KOPT-K1 (cell line): ENCODE data around the gene PIAS1.
"Not testable (repeated sequence)": the region's sequence is repeated elsewhere in the genome, so short reads cannot be mapped to it uniquely, and the experiment has no call there.

ENCODE experiments used
- H3K27ac ChIP-seq: fragments of 200-600 bp; sonication (generic); 2 replicates; pipeline ENCODE4 v1.5.1; 2016; ENCODE audit warnings: antibody characterized with exemption, mild to moderate bottlenecking, low read depth, low read length; ENCODE audit not compliant: poor library complexity, severe bottlenecking
- H3K36me3 ChIP-seq: fragments of 200-600 bp; sonication (generic); 2 replicates; pipeline ENCODE4 v1.5.1; 2017; ENCODE audit warnings: antibody characterized with exemption, mild to moderate bottlenecking, low read length, moderate library complexity; ENCODE audit not compliant: insufficient read depth
- H3K9me3 ChIP-seq: fragments of 200-600 bp; sonication (generic); 2 replicates; pipeline ENCODE4 v1.5.1; 2017; ENCODE audit warnings: antibody characterized with exemption, low read length, mild to moderate bottlenecking; ENCODE audit not compliant: insufficient read depth, poor library complexity, severe bottlenecking

Gene PIAS1

DNA sequence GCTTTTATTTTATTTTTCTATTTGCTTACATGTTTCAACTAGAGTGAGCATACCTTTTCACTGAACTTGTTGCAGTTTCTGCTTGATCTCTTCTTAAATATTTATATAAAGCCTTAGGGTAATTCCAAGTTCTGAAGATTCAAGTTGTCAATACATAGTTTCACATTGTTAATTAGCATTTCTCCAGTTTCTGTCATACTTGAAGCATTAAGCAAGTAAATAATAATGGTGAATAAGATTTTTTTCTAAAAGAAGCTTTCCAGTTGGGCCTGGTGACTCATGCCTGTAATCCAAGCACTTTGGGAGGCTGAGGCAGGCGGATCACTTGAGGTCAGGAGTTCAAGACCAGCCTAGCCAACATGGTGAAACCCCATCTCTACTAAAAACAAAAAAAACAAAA is 97.2 kb downstream of the PIAS1 start:
- Histone ChIP-seq H3K36me3 (peaks cover 65% of the 10 kb centered on the region), H3K9me3 (no peaks in the 10 kb centered on the region), H3K27ac (no peak overlapping the region)

GRCh38 chr15:68152342-68152741 is 98.2 kb downstream of the PIAS1 start:
- H3K36me3 ChIP-seq: peaks cover 65% of the 10 kb centered on the region
- no peaks in the 10 kb centered on the region for H3K9me3 ChIP-seq
- H3K27ac ChIP-seq: no peak overlapping the region

GRCh38 chr15:68154923-68155559 is 100.9 kb downstream of the PIAS1 start:
- H3K27ac ChIP-seq: no peak overlapping the region
- H3K9me3 ChIP-seq: no peaks in the 10 kb centered on the region
- H3K36me3 ChIP-seq: peaks cover 78% of the 10 kb centered on the region

DNA sequence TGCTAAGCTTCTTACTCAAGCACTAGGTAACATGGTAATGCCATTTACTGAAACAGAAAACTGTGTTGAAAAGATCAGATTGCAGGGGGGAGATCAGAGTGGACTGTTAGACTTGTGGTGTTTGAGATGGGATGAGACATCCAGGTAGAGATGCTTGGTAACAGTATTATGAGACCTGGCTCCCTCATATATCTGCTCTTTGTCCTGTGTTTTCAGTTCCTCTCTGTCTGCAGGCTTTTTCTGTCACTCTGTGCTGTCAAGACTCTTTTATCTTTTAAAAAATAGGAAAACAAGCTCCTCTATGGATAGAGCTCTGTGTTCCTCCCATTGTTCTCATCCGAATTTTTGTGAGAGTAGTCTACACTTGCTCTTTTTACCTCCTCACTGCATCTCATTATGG is 103.0 kb downstream of the PIAS1 start:
- H3K36me3 ChIP-seq: peaks cover 96% of the 10 kb centered on the region
- H3K9me3 ChIP-seq: peaks cover 7% of the 10 kb centered on the region
- H3K27ac ChIP-seq: no peak overlapping the region

DNA sequence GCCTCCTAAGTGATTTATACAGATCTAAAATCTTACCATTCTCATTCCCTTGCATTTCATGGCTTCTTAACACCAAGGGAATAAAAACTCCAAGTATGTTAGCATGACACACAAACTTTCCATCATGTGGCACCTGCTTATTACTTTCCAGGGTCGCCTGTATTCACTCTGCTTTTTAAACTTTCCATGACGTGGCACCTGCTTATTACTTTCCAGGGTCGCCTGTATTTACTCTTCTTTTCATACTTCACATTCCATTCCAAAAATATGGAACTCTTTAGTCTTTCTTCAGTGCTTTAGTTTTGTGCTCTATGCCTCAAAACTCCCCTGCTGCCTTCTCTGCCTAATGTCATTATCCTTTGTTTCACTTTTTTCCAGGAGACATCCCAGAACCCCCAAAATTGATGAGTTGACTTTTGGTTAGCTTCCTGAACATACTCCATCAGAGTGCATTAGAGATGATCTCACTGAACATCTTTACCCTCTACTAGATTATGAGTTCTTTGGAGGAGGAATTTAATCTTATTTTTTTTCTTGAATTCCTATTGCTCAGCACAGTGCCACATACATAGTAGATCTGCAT is 104.0 kb downstream of the PIAS1 start:
- no peak overlapping the region for H3K27ac ChIP-seq
- peaks cover 7% of the 10 kb centered on the region for H3K9me3 ChIP-seq
- peaks cover 96% of the 10 kb centered on the region for H3K36me3 ChIP-seq

DNA sequence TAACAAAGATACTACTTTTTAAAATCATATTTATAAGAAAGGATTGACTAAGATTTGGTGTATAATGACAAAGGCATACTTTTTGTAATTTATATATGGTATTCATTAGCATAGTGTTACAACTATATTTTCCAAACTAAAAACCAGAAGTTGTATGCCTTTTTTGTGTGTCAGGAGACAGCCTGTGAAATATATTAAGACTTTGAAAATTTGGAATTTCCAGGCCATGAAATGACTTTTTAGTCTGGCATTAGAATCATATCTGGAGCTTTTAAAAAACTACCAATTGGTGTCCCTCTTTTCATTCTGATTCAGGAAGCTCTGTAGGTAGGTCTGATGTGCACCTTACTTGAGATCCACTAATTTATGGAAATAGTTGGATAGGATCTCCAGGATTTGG is 109.1 kb downstream of the PIAS1 start:
- Histone ChIP-seq H3K36me3 (peaks cover 74% of the 10 kb centered on the region), H3K27ac (no peak overlapping the region), H3K9me3 (peaks cover 7% of the 10 kb centered on the region)

- H3K36me3 ChIP-seq: peaks cover 44% of the 10 kb centered on the region
- no peak overlapping the region for H3K27ac ChIP-seq
- no peaks in the 10 kb centered on the region for H3K9me3 ChIP-seq
These were observed 112.7 kb downstream of the PIAS1 start for GRCh38 chr15:68166847-68167246.

GRCh38 chr15:68172037-68172436 is 117.9 kb downstream of the PIAS1 start:
- not testable (repeated sequence) for H3K27ac ChIP-seq, H3K9me3 ChIP-seq
- H3K36me3 ChIP-seq: peaks cover 40% of the 10 kb centered on the region

GRCh38 chr15:68173119-68173518 is 119.0 kb downstream of the PIAS1 start:
- H3K9me3 ChIP-seq: no peaks in the 10 kb centered on the region
- H3K27ac ChIP-seq: no peak overlapping the region
- peaks cover 51% of the 10 kb centered on the region for H3K36me3 ChIP-seq

DNA sequence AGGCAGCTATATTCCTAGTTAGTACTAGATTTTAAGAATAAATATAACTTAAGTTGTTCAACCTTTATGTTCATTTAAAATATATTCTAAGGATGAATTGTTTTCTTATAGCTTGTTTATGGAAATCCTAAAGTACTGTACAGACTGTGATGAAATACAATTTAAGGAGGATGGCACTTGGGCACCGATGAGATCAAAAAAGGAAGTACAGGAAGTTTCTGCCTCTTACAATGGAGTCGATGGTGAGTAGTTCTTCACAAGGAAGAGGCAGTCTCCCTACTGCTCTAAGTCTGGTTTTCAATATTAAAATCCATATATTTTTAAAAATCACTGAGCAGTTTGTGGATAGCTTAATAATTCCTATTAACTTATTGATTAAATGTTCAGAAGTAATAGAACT is 121.4 kb downstream of the PIAS1 start:
- Histone ChIP-seq H3K27ac (no peak overlapping the region), H3K36me3 (peaks cover 63% of the 10 kb centered on the region), H3K9me3 (no peaks in the 10 kb centered on the region)

- no peaks in the 10 kb centered on the region for H3K9me3 ChIP-seq
- H3K27ac ChIP-seq: no peak overlapping the region
- peaks cover 74% of the 10 kb centered on the region for H3K36me3 ChIP-seq
These were observed 122.5 kb downstream of the PIAS1 start for GRCh38 chr15:68176601-68177000.

DNA sequence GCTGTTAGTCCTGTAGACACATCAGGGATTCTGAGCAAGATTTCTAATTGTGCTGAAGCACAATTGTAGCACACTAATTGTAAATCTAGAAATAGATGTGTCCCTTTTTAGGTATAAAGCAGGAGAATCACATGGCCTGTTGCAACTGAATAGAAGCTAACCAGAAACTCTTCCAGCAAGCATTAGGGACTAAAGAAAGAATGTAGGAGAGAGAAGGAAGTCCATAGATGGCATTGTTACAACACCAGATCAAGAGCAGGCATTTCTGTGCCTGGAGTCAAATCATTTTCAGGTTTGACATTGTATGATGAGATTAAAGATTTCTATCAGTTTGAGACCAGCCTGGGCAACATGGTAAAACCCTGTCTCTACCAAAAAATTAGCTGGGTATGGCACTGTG is 123.6 kb downstream of the PIAS1 start:
- Histone ChIP-seq H3K9me3 (no peaks in the 10 kb centered on the region), H3K36me3 (peaks cover 85% of the 10 kb centered on the region), H3K27ac (no peak overlapping the region)

DNA sequence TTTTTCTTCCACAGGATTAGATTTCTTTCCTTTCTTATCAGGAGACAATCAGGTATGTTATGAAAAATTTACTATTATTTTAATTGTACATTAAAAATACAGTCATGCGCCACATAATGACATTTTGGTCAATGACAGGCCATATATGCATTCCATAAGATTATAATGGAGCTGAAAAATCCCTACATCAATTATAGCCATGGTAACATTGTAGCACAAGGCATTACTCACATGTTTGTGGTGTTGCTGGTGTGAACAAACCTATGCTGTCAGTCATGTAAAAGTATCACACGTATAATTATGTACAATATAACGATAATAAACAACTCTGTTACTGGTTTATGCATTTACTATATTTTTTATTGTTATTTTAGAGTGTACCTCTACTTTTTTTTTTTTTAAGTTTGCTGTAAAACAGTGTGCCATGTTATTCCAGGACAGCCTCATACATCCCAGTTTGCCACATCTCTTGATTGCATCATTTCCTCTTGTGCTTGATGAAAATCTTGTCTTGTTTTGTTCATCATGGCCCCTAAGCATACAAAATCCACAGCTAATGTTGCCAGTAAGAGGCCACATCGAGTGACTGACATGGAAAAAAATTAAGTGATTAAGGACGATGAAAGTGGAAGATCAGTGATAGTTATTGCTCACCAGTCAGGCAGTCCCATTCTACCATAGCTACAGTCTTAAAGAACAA is 129.7 kb downstream of the PIAS1 start:
- Histone ChIP-seq H3K27ac (no peak overlapping the region), H3K36me3 (peaks cover 93% of the 10 kb centered on the region), H3K9me3 (no peaks in the 10 kb centered on the region)

- no peak overlapping the region for H3K27ac ChIP-seq
- peaks cover 93% of the 10 kb centered on the region for H3K36me3 ChIP-seq
- H3K9me3 ChIP-seq: no peaks in the 10 kb centered on the region
These were observed 130.7 kb downstream of the PIAS1 start for GRCh38 chr15:68184616-68185480.
